Activated CD8-positive, alpha-beta T cell treated with anti-CD3 and anti-CD28 coated beads for 36 hours (primary cell): ENCODE results near the gene HRK. TPM values are rescaled to one million over a fixed set of nuclear protein-coding genes. Genes with fewer than 3 reads are reported as not detected.

ENCODE experiments used
- ATAC-seq: fragments of 200-7000 bp; cut with Tn5 transposase; one replicate; pipeline ENCODE4 v1.10.0; 2021; ENCODE audit warnings: mild to moderate bottlenecking, moderate library complexity
- CTCF ChIA-PET: fragments of 350-600 bp; sonication (Branson Sonifier 250); formaldehyde crosslinking; loops from one replicate; lab custom pipeline; 2021; ENCODE audit warnings: antibody characterized with exemption; lab: Charles Lee
- POLR2A ChIA-PET: fragments of 350-600 bp; sonication (Branson Sonifier 250); formaldehyde crosslinking; loops from one replicate; lab custom pipeline; 2021; ENCODE audit warnings: antibody characterized with exemption; lab: Charles Lee
- DNase-seq: peaks from one replicate; pipeline ENCODE4 v3.0.0-alpha.2; 2020
- H3K27ac Mint-ChIP-seq: one replicate; pipeline ENCODE4 v1.8.0; 2021; ENCODE audit warnings: mild to moderate bottlenecking, mixed read lengths
- H3K27me3 Mint-ChIP-seq: one replicate; pipeline ENCODE4 v1.8.0; 2021; ENCODE audit warnings: mixed read lengths
- H3K36me3 Mint-ChIP-seq: one replicate; pipeline ENCODE4 v1.8.0; 2021; ENCODE audit warnings: low read depth, mixed read lengths
- H3K4me1 Mint-ChIP-seq: one replicate; pipeline ENCODE4 v1.8.0; 2021; ENCODE audit warnings: low read depth, mixed read lengths
- H3K4me3 Mint-ChIP-seq: one replicate; pipeline ENCODE4 v1.8.0; 2021; ENCODE audit warnings: mild to moderate bottlenecking, moderate library complexity, mixed read lengths
- H3K9me3 Mint-ChIP-seq: one replicate; pipeline ENCODE4 v1.8.0; 2021; ENCODE audit warnings: mixed read lengths
- intact Hi-C: fragments of 100-400 bp; cut with micrococcal nuclease; formaldehyde crosslinking; loops from one replicate; pipeline ENCODE4 v1.10.0; 2022
- total RNA-seq, 2 experiments: library from RNA; stranded (reverse); gene quantifications; one replicate each; pipeline ENCODE4 v1.2.3, GENCODE V29; 2021
- TF ChIP-seq, protein P1 (sequence below): fragments of 200-600 bp; IDR thresholded peaks from one replicate; pipeline ENCODE4 v1.8.0; 2022; ENCODE audit warnings: antibody characterized with exemption, mild to moderate bottlenecking

The HRK gene
- total RNA-seq, 2 experiments from 2014 or later, result not detected

GRCh38 chr12:116926283-116927243 is 45.3 kb upstream of the HRK start:
- CTCF ChIA-PET, result no interaction called here

DNA sequence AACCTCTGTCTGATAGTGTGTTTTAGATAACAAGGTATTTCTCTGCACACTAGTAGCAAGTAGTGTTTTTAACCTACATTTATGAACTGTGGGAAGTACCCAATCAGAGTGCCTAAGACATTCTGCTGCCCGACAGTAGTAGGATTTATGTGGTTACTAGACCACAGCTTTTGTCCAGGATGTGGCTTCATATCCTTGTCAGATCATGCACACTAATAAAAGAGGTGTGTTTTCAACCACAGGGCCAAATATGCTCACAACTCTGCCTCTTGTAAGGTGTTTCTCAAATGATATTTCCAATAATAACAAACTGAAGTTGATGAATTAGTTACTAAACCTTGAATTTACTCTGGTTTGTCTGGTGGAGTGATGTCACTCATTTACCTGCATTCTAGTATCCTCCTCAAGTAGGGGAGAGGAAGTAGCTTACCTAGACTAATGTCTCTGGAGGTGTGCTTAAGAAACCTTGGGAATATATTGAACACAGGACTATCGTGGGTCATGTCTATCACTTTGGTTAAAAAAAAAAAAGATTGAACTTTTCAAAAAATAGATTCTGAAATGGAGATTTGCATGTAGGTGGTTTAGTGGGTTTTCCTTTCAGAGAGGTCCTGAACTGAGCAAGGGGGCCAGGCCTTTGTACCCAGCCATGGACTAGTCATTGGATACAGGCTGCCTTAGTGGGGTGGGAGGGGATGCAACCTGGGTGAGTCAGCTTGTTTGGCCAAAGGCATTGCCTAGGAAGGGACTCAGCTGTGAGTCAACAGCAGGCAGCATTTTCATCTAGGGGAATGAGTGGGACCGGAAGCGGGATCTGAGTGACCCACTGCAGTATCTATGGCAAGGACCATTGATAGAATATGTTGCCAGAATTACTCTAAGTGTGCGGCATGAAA is 43.6 kb upstream of the HRK start:
- TF ChIP-seq, protein P1, sequence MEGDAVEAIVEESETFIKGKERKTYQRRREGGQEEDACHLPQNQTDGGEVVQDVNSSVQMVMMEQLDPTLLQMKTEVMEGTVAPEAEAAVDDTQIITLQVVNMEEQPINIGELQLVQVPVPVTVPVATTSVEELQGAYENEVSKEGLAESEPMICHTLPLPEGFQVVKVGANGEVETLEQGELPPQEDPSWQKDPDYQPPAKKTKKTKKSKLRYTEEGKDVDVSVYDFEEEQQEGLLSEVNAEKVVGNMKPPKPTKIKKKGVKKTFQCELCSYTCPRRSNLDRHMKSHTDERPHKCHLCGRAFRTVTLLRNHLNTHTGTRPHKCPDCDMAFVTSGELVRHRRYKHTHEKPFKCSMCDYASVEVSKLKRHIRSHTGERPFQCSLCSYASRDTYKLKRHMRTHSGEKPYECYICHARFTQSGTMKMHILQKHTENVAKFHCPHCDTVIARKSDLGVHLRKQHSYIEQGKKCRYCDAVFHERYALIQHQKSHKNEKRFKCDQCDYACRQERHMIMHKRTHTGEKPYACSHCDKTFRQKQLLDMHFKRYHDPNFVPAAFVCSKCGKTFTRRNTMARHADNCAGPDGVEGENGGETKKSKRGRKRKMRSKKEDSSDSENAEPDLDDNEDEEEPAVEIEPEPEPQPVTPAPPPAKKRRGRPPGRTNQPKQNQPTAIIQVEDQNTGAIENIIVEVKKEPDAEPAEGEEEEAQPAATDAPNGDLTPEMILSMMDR, result no peak
- ChIA-PET CTCF (interaction anchor here (0.8 to 1.6 kb wide), 3 partner anchors 10 to 34 kb away, joined by 3 to 4 read pairs (median 3); no protein-coding TSS in a partner anchor), POLR2A (interaction anchor here (1.5 to 2.0 kb wide), 3 partner anchors 8 to 25 kb away, joined by 3 to 6 read pairs (median 5); no protein-coding TSS in a partner anchor)
- peak; percentile 74 for ATAC-seq
- Mint-ChIP-seq H3K36me3 (peaks cover 17% of the 10 kb centered on the region), H3K9me3 (no peaks in the 10 kb centered on the region), H3K4me3 (no peak overlapping the region), H3K27me3 (no peaks in the 10 kb centered on the region), H3K4me1 (peaks cover 72% of the 10 kb centered on the region), H3K27ac (peak overlapping the region; percentile 27)
- intact Hi-C loops, result loop anchor here (10.0 kb wide), 2 partner anchors 190 to 210 kb away; partner anchors contain the start of genes RNFT2 and SPRING1
- peak; percentile 83 for DNase-seq

More at GRCh38 chr12:116926283-116927243, 45.3 kb upstream of the HRK start:
- DNase-seq (no peak), ATAC-seq (no peak)
- H3K4me3 Mint-ChIP-seq, result no peak overlapping the region
- intact Hi-C loops, result loop anchor here (10.0 kb wide), 2 partner anchors 192 to 208 kb away; partner anchors contain the start of genes RNFT2 and SPRING1
- TF ChIP-seq, protein P1, result no peak
- POLR2A ChIA-PET, result interaction anchor here (0.7 to 1.6 kb wide), 2 partner anchors 23 to 33 kb away, joined by 3 to 4 read pairs; no protein-coding TSS in a partner anchor
- no peak overlapping the region for H3K27ac Mint-ChIP-seq
- H3K36me3 Mint-ChIP-seq, result peaks cover 23% of the 10 kb centered on the region
- H3K4me1 Mint-ChIP-seq, result peaks cover 58% of the 10 kb centered on the region
- no peaks in the 10 kb centered on the region for H3K27me3 Mint-ChIP-seq
- H3K9me3 Mint-ChIP-seq, result no peaks in the 10 kb centered on the region

- intact Hi-C loops, result loop anchor here (10.0 kb wide), 2 partner anchors 188 to 212 kb away; partner anchors contain the start of genes RNFT2 and SPRING1
- ATAC-seq, result peak; percentile 59
- H3K27me3 Mint-ChIP-seq, result no peaks in the 10 kb centered on the region
- H3K27ac Mint-ChIP-seq, result peak overlapping the region; percentile 46
- no peak overlapping the region for H3K4me3 Mint-ChIP-seq
- peaks cover 78% of the 10 kb centered on the region for H3K4me1 Mint-ChIP-seq
- TF ChIP-seq, protein P1, result no peak
- DNase-seq, result no peak
- CTCF ChIA-PET, result no interaction called here
- no peaks in the 10 kb centered on the region for H3K9me3 Mint-ChIP-seq
- POLR2A ChIA-PET, result interaction anchor here (1.3 kb wide), 2 partner anchors 38 to 104 kb away, joined by 3 read pairs; no protein-coding TSS in a partner anchor
- peaks cover 6% of the 10 kb centered on the region for H3K36me3 Mint-ChIP-seq
Observed at GRCh38 chr12:116922194-116922897, 41.1 kb upstream of the HRK start.

DNA sequence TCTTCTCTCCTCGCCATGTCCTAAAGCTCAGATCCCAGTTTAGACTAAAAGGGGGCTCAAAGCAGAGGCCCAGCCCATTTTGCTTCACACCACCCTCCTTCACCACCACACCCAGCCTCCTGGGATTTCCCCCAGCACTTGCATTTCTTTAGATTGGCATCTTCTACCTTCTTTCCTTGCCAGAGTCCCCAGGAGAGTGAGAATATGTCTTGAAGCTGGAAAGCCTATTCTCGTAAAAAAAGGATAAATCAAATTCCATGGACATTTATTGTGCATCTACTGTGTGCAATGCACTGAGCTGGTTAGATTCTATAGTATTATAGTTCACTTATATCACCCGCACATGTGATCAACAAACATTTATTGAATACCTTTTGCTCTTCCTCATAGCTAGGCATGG is 39.7 kb upstream of the HRK start:
- intact Hi-C loops, result loop anchor here (10.0 kb wide), 2 partner anchors 186 to 214 kb away; partner anchors contain the start of genes RNFT2 and SPRING1
- no peaks in the 10 kb centered on the region for H3K9me3 Mint-ChIP-seq
- ATAC-seq (no peak), DNase-seq (peak; percentile 26)
- peaks cover 77% of the 10 kb centered on the region for H3K4me1 Mint-ChIP-seq
- H3K27ac Mint-ChIP-seq, result no peak overlapping the region
- ChIA-PET POLR2A (interaction anchor here (0.7 to 1.3 kb wide), 4 partner anchors 10 to 103 kb away, joined by 3 to 4 read pairs (median 3); no protein-coding TSS in a partner anchor), CTCF (interaction anchor here (0.7 to 1.2 kb wide), 2 partner anchors 217 to 562 kb away, joined by 3 read pairs; no protein-coding TSS in a partner anchor)
- no peak overlapping the region for H3K4me3 Mint-ChIP-seq
- no peaks in the 10 kb centered on the region for H3K27me3 Mint-ChIP-seq
- peaks cover 11% of the 10 kb centered on the region for H3K36me3 Mint-ChIP-seq
- TF ChIP-seq, protein P1, result no peak
